ENCODE data around the gene TNFRSF11A. TPM values are rescaled to one million over a fixed set of nuclear protein-coding genes. Genes with fewer than 3 reads are reported as not detected.

Gene TNFRSF11A
- total RNA-seq, 1 donor from 2014 or later, result 0.19 TPM

DNA sequence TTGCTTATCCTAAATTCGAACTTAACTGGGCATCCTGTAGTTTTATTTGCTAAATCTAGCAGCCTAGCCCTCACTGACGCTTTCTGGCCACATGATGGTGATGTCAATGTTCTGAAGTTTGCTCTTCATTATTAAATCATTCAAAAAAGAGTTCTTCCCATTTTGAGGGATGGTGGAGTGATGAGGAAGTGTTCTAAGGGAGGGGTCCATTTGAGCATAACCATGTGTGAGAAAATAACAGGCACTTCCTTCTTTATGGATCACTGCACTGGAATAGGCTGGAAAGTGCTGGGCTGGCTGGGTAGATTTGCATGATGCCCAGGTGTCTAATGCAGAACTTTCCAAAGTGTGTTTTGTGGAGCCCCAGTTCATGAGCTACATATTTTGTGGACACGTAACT lies 74.2 kb downstream of the TNFRSF11A start:
- DNase-seq (ENCODE audit: extremely low spot score, unreplicated experiment), result no peak
- peaks cover 50% of the 10 kb centered on the region for H3K27me3 Mint-ChIP-seq (ENCODE audit: unreplicated experiment)
- no peak for TF ChIP-seq CTCF (IDR thresholded peaks at IDR 0.05)
- H3K36me3 Mint-ChIP-seq (ENCODE audit: unreplicated experiment), result no peaks in the 10 kb centered on the region
- H3K4me3 Mint-ChIP-seq (ENCODE audit: unreplicated experiment), result no peak overlapping the region
- H3K9me3 Mint-ChIP-seq (ENCODE audit: unreplicated experiment), result no peaks in the 10 kb centered on the region
- H3K27ac Mint-ChIP-seq (ENCODE audit: unreplicated experiment), result no peak overlapping the region
- no peaks in the 10 kb centered on the region for H3K4me1 Mint-ChIP-seq (ENCODE audit: unreplicated experiment)

- no peak for DNase-seq (ENCODE audit: extremely low spot score, unreplicated experiment)
- TF ChIP-seq CTCF (IDR thresholded peaks at IDR 0.05), result no peak
- Mint-ChIP-seq H3K4me3 (ENCODE audit: unreplicated experiment) (no peak overlapping the region), H3K36me3 (ENCODE audit: unreplicated experiment) (no peaks in the 10 kb centered on the region), H3K27me3 (ENCODE audit: unreplicated experiment) (peaks cover 49% of the 10 kb centered on the region), H3K9me3 (ENCODE audit: unreplicated experiment) (no peaks in the 10 kb centered on the region), H3K4me1 (ENCODE audit: unreplicated experiment) (no peaks in the 10 kb centered on the region), H3K27ac (ENCODE audit: unreplicated experiment) (no peak overlapping the region)
These were observed 74.7 kb downstream of the TNFRSF11A start for GRCh38 chr18:62399781-62400308.

DNA sequence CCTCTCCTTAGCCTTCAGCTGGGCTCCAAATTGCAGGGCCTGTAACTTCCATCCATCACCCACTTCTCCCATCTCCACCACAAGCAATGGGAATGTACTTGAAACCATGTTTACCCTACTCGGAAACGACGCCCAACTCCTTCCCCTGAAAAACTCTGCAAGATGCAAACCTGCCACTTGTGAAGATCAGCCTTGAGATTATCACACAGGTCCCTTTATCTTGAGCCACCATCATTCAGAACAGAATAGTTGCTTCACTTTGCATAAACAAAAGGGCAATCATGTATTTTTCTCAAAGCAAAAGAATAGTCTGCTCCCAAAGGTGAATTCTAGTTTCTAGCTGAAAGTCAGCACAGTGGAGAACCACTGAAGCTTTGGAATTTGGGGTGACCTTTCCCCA lies 75.8 kb downstream of the TNFRSF11A start:
- Mint-ChIP-seq H3K36me3 (ENCODE audit: unreplicated experiment) (no peaks in the 10 kb centered on the region), H3K4me3 (ENCODE audit: unreplicated experiment) (no peak overlapping the region), H3K9me3 (ENCODE audit: unreplicated experiment) (no peaks in the 10 kb centered on the region), H3K27ac (ENCODE audit: unreplicated experiment) (no peak overlapping the region), H3K27me3 (ENCODE audit: unreplicated experiment) (peaks cover 43% of the 10 kb centered on the region), H3K4me1 (ENCODE audit: unreplicated experiment) (no peaks in the 10 kb centered on the region)
- DNase-seq (ENCODE audit: extremely low spot score, unreplicated experiment), result no peak
- no peak for TF ChIP-seq CTCF (IDR thresholded peaks at IDR 0.05)

- Mint-ChIP-seq H3K27me3 (ENCODE audit: unreplicated experiment) (peaks cover 37% of the 10 kb centered on the region), H3K9me3 (ENCODE audit: unreplicated experiment) (no peaks in the 10 kb centered on the region), H3K4me3 (ENCODE audit: unreplicated experiment) (no peak overlapping the region), H3K4me1 (ENCODE audit: unreplicated experiment) (no peaks in the 10 kb centered on the region), H3K27ac (ENCODE audit: unreplicated experiment) (no peak overlapping the region), H3K36me3 (ENCODE audit: unreplicated experiment) (no peaks in the 10 kb centered on the region)
- no peak for DNase-seq (ENCODE audit: extremely low spot score, unreplicated experiment)
- no peak for TF ChIP-seq CTCF (IDR thresholded peaks at IDR 0.05)
These were observed 77.3 kb downstream of the TNFRSF11A start for GRCh38 chr18:62402342-62402948.

- Mint-ChIP-seq H3K27me3 (ENCODE audit: unreplicated experiment) (peaks cover 34% of the 10 kb centered on the region), H3K27ac (ENCODE audit: unreplicated experiment) (no peak overlapping the region), H3K4me3 (ENCODE audit: unreplicated experiment) (no peak overlapping the region), H3K4me1 (ENCODE audit: unreplicated experiment) (no peaks in the 10 kb centered on the region), H3K9me3 (ENCODE audit: unreplicated experiment) (no peaks in the 10 kb centered on the region), H3K36me3 (ENCODE audit: unreplicated experiment) (no peaks in the 10 kb centered on the region)
- DNase-seq (ENCODE audit: extremely low spot score, unreplicated experiment), result no peak
- no peak for TF ChIP-seq CTCF (IDR thresholded peaks at IDR 0.05)
These were observed 78.0 kb downstream of the TNFRSF11A start for GRCh38 chr18:62403120-62403519.

All from osteocyte (in vitro differentiated cells).